Measurements from ENCODE around the gene ELF3.
"Not testable (repeated sequence)": the region's sequence is repeated elsewhere in the genome, so short reads cannot be mapped to it uniquely, and the experiment has no call there.

The ELF3 gene

GRCh38 chr1:202007805-202008489 lies 2.4 kb upstream of the ELF3 start:
- no peak for DNase-seq (ENCODE audit: low read depth in 2 of 2)

DNA sequence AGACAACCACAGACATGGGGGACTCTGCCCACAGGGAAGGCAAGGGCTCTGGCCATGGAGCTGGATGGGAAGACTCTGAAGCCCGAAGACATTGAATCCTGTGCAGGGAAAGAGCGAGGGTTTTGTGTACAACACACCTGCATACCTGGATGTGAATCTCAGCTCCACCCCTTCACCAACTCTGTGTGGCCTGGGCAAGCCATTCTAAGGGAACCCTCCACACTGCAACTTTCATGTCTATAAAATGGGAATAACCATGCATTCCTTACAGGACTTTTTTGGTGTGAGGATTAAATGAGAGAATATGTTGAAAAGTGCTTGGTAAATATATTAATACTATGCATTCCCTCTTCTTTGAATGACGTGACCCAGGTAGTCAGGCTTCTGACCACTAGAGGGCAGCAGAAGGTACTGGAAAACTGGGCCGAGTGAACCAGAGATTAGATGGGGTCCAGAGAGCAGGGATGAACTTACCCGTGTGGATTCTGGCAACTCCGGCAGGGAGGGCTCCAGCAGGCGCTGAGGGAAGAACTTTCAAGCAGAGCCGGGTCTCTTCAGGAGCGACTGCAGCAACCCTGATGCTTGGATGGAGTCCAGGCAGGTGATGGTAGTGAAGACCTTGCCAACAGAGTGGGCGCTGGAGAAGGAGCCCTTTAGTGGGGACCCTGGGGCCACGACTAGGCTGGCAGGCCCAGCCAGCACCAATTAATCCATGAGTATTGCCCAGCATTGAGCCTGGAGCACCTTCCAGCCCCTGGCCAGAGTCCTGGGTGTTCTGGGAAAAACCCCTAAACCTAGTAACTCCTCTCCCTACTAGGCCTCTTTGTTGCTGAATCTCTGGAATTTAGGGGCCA lies 834 bp upstream of the ELF3 start:
- peak; percentile 41 to 53 for DNase-seq (ENCODE audit: low read depth in 2 of 2)

GRCh38 chr1:202011994-202012393 lies 1.6 kb downstream of the ELF3 start:
- DNase-seq (ENCODE audit: low read depth in 2 of 2): no peak

DNA sequence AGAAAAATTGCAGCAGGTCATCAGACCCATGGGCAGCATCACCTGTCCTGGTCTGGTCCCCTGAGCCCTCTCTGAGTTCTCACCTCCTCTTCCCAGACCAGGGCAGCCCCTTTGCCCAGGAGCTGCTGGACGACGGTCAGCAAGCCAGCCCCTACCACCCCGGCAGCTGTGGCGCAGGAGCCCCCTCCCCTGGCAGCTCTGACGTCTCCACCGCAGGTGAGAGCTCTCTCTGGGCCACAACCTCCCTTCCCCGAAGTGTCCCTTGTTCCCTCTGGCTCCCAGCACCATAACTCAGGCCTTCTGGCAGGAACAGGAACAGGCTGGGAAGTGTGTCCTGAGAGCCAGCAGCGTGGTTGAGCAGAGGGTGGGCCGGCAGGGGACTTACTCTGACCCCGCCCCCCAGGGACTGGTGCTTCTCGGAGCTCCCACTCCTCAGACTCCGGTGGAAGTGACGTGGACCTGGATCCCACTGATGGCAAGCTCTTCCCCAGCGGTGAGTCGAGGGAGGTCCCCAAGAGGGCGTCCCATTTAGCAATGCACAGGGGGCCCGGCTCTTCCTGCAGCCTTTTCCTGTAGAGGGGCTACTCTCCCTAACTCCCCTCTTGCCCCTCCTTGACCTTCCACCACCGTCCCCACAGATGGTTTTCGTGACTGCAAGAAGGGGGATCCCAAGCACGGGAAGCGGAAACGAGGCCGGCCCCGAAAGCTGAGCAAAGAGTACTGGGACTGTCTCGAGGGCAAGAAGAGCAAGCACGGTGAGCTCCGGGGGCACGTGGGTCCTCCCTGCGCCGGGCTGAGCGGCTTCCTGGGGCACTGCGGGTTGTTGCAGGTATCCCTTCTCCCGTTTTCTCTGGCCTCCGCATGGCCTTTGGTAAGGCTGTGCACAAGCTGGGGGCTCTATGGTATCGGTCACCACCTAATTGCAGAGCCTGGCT lies 2.4 kb downstream of the ELF3 start:
- no peak for DNase-seq (ENCODE audit: low read depth in 2 of 2)

DNA sequence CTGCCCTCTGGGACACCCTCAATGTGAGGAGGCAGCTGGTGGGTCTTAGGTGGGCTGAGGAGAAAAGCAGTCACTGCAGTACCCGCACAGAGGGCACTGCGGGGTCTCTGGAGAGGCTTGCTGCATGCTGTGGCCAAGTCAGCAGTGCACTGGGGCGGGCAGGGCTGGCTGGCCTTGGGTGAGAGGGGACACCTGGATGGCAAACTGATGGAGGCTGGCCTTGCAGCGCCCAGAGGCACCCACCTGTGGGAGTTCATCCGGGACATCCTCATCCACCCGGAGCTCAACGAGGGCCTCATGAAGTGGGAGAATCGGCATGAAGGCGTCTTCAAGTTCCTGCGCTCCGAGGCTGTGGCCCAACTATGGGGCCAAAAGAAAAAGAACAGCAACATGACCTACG lies 3.2 kb downstream of the ELF3 start:
- no peak for DNase-seq (ENCODE audit: low read depth in 2 of 2)

- no peak for DNase-seq (ENCODE audit: low read depth in 2 of 2)
Measured at GRCh38 chr1:202014060-202014459, 3.7 kb downstream of the ELF3 start.

GRCh38 chr1:202014915-202015661 lies 4.7 kb downstream of the ELF3 start:
- no peak for DNase-seq (ENCODE audit: low read depth in 2 of 2)

DNA sequence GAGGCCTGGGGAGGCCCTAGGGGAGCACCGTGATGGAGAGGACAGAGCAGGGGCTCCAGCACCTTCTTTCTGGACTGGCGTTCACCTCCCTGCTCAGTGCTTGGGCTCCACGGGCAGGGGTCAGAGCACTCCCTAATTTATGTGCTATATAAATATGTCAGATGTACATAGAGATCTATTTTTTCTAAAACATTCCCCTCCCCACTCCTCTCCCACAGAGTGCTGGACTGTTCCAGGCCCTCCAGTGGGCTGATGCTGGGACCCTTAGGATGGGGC lies 5.2 kb downstream of the ELF3 start:
- no peak for DNase-seq (ENCODE audit: low read depth in 2 of 2)

- no peak for DNase-seq (ENCODE audit: low read depth in 2 of 2)
Measured at GRCh38 chr1:202016022-202016810, 5.8 kb downstream of the ELF3 start.

- no peak for DNase-seq (ENCODE audit: low read depth in 2 of 2)
Measured at GRCh38 chr1:202016811-202017748, 6.7 kb downstream of the ELF3 start.

DNA sequence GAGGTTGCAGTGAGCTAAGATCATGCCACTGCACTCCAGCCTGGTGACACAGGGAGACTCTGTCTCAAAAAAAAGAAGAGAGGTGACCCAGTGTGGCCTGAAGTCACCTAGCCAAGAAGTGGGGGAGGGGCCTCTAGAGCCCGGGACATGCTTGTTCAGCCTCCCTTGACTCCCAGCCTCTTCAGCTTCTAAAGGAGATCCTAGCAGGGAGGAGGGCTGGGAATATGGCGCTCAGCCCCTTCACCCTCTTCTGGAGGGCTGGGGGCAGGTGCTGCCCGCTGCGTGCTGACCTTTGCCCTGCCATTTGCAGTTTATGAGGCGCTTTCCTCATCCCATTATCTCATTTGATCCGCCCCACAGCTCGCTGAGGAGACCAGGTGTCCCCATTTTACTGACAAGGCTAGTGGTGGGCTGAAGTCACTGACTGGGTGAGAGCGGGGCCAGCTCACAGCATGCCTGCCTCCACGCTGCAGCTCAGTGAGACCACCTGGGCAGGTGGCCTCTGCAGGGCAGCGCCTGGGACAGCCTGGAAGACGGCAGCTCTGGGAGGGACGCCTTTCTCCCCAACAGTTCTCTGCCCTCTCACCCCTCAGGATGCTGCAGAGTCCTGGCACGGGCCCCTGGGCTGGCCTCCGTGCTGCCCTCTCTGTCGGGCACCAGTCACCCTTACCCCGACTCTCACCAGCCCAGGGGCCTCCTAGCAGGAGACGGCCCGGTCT lies 7.5 kb downstream of the ELF3 start:
- DNase-seq (ENCODE audit: low read depth in 2 of 2): no peak

GRCh38 chr1:202018468-202019234 lies 8.3 kb downstream of the ELF3 start:
- no peak for DNase-seq (ENCODE audit: low read depth in 2 of 2)

DNA sequence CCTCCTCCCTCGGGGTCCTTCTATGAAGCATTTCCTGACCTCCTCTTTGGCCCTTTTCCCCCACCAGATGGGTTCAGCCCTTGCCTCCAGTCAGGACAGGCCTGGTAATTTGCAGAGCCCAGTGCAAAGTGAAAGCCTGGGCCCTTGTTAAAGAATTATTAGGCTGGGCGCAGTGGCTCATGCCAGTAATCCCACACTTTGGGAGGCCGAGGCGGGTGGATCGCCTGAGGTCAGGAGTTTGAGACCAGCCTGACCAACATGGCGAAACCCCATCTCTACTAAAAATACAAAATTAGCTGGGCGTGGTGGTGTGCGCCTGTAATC lies 8.8 kb downstream of the ELF3 start:
- not testable (repeated sequence) for DNase-seq (ENCODE audit: low read depth in 2 of 2)

- DNase-seq (ENCODE audit: low read depth in 2 of 2): no peak
Measured at GRCh38 chr1:202023001-202023433, 12.6 kb downstream of the ELF3 start.

DNA sequence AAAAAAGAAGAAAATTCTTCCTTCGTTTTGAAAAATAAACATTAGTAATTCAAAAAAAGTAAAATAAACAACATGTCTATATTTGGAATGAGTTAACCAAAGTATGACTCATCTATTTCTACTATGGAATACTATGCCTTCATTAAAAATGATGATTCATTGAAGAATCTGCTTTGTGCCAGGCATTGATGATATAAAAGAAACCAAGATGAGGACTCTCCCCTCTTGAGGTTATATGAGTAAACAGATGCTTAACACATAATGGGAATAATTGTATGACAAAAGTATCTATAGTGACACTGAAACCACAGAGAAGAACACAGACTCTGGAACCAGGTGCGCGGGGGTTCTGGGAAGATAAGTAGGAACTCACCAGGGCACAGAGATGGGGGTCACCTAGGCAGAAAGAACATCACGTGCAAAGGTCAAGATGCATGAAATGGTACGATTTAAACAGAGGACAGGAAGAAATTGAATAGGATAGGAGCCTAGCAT lies 18.8 kb downstream of the ELF3 start:
- DNase-seq (ENCODE audit: low read depth in 2 of 2): no peak

GRCh38 chr1:202029727-202030126 lies 19.3 kb downstream of the ELF3 start:
- no peak for DNase-seq (ENCODE audit: low read depth in 2 of 2)

DNA sequence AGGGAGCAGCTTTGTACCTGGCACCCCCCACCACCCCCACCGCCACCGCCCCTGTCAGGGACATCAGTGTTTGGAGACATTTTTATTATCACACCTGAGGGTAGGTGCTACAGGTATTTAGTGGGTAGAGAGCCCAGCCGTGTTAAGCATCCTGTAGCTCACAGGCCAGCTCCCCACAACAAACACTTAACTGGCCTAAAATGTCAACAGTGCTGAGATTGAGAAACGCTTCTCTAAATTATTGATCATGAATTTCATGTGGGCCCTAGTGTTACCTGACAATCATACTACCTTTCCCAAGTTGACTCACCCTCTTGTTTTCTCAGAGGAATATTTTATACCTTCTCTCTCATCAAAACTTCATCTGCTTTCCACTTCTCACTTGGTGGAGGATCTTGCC lies 21.4 kb downstream of the ELF3 start:
- DNase-seq (ENCODE audit: low read depth in 2 of 2): no peak

DNA sequence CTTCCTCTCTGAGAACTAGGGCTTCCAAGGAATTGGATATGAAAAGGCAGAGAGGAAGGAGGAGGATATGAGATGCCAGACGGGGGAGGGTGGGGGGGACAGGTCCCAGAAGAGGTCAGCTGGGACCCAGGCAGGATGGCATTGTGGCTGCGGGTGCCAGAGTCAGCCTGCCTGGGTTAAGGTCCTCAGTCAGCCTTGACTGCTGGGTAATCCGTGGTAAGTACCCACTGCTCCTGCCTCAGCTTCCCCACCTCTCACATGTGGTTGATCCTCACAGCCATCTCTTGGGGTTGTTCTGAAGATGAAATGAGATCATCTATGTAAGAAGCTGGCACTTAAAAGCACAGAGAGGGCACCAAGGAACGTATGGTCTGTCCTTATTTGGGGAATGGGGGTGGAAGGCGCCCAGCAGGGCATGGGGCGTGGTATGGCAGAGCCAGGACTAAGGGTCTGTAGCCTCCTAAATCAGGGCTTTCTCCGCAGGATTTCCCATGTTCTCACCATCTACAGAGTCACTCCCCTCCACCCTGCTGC lies 23.8 kb downstream of the ELF3 start:
- no peak for DNase-seq (ENCODE audit: low read depth in 2 of 2)

Measured in stimulated activated CD4-positive, alpha-beta T cell treated with anti-CD3 and anti-CD28 coated beads, Interleukin-4, amount 100 ng/mL, for 48 hours (primary cell).